ENCODE measurements around the gene FBRSL1. TPM values are rescaled to one million over a fixed set of nuclear protein-coding genes. Genes with fewer than 3 reads are reported as not detected.

The FBRSL1 gene
- total and polyA plus RNA-seq, 9 of the 15 experiments (the other 6 are each of a cell fraction or from before 2014, with no cell fraction given): 0.24 to 129 (median 7.3) TPM

GRCh38 chr12:132466241-132467201 is 23.4 kb upstream of the FBRSL1 start:
- Histone ChIP-seq H3K27ac (ENCODE audit: extremely low read depth, low read depth, low read length) (no peak overlapping the region), H3K9me3 (replicated peaks; ENCODE audit: control insufficient read depth, insufficient read depth, low read depth, low read length) (peaks cover 4% of the 10 kb centered on the region; the same call in 1 of the 2 replicates), H2AFZ (ENCODE audit: low read depth, low read length) (no peak overlapping the region), H3K4me3 (no peak overlapping the region), H3K4me2 (ENCODE audit: insufficient read depth, low read length) (no peak overlapping the region), H3K9me1 (ENCODE audit: control insufficient read depth, insufficient read depth, low read length) (no peaks in the 10 kb centered on the region), H4K20me1 (replicated peaks; ENCODE audit: control insufficient read depth, insufficient read depth, low read length) (no peaks in the 10 kb centered on the region; the same call in 1 of the 2 replicates), H3K27me3 (ENCODE audit: control insufficient read depth in 2 of 2, insufficient read depth in 2 of 2, low read length in 2 of 2) (peaks cover 0 to 11% of the 10 kb centered on the region in 2 experiments; a peak in 2 of 5 replicates), H3K36me3 (ENCODE audit: control insufficient read depth, insufficient read depth, low read length) (no peaks in the 10 kb centered on the region), H3K79me2 (ENCODE audit: control insufficient read depth, insufficient read depth, low read length) (no peaks in the 10 kb centered on the region), H3K4me1 (replicated peaks in 1 of 2; ENCODE audit: control insufficient read depth in 2 of 2, insufficient read depth in 2 of 2, low read length in 2 of 2) (peaks cover 2 to 18% of the 10 kb centered on the region in 2 experiments; a peak in 3 of 5 replicates), H3K9ac (ENCODE audit: insufficient read depth in 1 of 2, low read depth in 2 of 2, low read length in 2 of 2) (peak overlapping the region in 1 of 2 experiments; percentile 40; a peak in 2 of 4 replicates)
- 3% methylated on average over 18 of the region's 18 CpGs for WGBS (ENCODE audit: insufficient coverage, low coverage, missing lambda C conversion rate)
- CTCF ChIA-PET (ENCODE audit: low intra/inter-chr PET ratio): no interaction called here
- TF ChIP-seq NFIC (IDR thresholded peaks at IDR 0.05) (0 out of 2 replicates have a peak, but pooled peaks have one; percentile 5), HDGF (IDR thresholded peaks at IDR 0.05) (no peak), ZSCAN32 (CRISPR knock-in tag; IDR thresholded peaks at IDR 0.05) (no peak), SMAD4 (CRISPR knock-in tag; conservative IDR thresholded peaks at IDR 0.05) (no peak), TFAP4 (CRISPR knock-in tag; IDR thresholded peaks at IDR 0.05; ENCODE audit: borderline replicate concordance) (0 out of 2 replicates have a peak, but pooled peaks have one; percentile 13)
- POLR2A ChIA-PET: no interaction called here
- intact Hi-C loops (cut with micrococcal nuclease) (no loop called here), in situ Hi-C loops (cut with MboI) (no loop called here)
- DNase-seq (ENCODE audit: extremely low read depth in 1 of 4, low spot score in 3 of 4) (no peak), FAIRE-seq (no peak), ATAC-seq (no peak)
- no TSS peak for BruUV-seq (replicated peaks)
